GM19240 (cell line): ENCODE results near the gene EYA2.
"Not testable (repeated sequence)": the region's sequence is repeated elsewhere in the genome, so short reads cannot be mapped to it uniquely, and the experiment has no call there.

ENCODE experiments used
- DNase-seq: peaks from one replicate; pipeline ENCODE4 v3.0.0; 2011; ENCODE audit warnings: low spot score; ENCODE audit not compliant: insufficient read length

Gene EYA2

DNA sequence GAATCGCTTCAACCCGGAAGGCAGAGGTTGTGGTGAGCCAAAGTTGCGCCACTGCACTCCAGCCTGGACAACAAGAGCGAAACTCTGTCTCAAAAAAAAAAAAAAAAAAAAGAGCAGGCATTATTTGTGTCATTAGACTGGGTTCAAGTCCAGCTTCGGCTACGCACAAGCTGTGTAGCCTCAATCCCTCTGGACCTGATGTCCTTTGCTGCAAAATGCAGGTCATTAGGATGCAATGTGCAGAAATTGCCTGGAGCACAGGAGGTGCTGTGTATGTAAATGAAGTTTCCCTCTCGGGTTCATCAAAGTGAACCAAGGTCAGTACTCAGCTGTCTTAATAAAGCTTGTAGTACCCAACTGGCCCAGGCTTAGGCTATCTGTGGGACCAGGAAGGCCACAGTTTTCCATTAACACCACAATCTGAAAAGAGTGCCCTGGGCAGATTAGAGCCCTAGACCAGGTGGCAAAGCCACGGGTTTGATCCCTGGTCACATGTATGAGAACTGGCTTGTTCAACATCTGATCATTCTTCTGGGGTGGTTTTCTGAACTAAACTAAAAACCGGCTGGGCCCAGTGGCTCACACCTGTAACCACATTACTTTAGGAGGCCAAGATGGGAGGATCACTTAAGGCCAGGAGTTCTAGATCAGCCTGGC, 306.6 kb downstream of the EYA2 start:
- no peak for DNase-seq

DNA sequence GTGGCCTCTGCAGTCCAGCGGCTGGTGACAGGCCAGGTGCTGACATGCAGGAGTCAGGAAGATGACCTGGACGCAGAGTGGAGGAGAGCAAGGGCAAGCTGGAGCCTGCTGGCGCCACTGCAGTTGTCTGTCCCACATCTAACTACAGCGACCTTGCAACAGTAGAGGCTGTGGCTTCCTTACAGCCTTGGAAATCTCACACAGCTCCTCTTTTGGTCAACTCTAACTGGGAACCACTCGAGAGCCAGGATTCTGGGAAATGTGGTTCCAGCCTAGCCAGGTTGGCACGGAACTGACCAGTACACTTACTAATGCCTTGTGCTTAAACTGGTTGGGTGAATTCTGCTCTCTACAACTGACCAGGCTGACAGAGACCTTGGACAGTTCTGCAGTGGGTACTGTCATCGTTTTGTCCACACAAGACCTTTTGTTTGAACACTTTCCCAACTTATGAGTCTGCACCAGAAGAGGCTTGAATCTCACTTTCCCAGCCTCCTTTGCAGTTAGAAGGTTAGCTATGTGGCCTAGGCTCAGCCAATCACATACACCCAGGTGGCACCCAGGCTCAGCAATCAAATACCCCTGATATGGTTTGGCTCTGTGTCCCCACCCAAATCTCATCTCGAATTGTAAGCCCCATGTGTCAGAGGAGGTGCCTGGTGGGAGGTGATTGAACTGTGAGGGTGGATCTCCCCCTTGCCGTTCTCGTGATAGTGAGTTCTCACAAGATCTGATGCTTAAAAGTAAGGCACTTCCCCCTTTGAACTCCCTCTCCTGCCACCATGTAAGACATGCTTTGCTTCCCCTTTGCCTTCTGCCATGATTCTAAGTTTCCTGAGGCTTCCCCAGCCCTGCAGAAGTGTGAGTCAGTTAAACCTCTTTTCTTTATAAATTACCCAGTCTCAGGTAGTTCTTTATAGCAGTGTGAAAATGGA, 308.4 kb downstream of the EYA2 start:
- no peak for DNase-seq

DNA sequence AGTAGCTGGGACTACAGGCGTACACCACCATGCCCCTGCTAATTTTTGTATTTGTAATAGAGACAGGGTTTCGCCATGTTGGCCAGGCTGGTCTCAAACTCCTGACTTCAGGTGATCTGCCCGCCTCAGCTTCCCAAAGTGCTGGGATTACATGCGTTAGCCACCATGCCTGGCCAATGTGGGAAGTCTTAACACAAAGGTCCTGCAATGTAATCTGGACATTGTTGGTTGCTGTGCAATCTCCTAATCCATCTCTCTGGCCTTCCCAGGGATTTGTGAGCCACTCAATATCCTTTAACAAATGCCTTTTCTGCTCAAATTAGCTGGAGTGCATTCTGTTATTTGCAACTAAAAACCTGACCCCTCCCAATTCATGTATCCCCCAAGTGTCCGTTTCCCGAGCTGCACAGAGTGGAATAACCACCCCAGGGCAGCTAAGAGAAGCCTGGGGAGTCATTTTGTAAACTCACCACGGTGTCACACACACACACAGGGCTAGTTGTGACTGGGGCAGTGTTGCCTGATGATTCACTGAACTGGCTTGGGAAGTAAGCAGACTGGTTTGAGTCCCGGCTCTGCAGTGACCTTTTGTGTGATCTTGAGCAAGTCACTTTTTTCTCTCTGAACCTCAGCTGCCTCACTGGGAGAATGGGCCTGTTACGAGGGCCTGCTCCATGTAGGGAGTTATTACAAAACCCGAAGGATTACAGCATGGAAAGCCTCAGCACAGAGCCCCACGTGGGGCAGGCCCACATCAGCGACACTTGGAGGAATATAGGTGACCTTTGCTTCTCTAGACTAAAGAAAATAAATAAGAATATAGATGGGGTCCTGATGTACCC, 309.6 kb downstream of the EYA2 start:
- no peak for DNase-seq

DNA sequence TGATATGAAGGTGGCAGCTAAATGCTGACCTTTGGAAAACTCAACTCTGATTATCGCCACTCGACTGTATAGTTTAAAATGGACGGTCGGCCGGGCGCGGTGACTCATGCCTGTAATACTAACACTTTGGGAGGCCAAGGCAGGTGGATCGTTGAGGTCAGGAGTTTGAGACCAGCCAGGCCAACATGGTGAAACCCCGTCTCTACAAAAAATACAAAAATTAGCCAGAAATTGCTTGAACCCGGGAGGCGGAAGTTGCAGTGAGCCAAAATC, 310.1 kb downstream of the EYA2 start:
- DNase-seq, result not testable (repeated sequence)

DNA sequence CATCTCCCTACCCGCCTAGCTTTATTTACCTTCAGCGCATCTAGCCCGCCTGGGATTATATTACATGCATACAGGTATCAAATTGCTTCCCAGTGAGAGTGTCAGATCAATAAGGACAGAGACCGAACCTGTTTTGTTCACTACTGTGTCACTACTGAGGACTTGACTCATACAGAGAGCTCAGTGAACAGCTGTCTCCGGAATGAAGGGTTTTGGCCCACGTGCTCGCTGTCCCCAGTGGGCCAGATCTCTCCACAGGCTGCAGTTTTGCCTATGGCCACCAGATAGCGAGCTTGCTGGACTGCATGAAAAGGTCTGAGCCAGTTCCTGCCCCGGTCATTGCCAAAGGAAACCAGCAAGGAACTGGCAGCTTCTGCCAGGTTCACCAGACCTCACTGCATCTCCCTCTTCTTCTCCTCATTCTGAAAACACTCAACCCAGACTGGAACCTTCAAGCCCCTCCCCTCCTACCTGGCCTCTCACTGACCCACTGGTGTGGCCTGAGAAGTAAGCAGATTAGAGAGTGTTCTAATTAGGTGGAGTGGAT, 311.0 kb downstream of the EYA2 start:
- peak; percentile 50 for DNase-seq

DNA sequence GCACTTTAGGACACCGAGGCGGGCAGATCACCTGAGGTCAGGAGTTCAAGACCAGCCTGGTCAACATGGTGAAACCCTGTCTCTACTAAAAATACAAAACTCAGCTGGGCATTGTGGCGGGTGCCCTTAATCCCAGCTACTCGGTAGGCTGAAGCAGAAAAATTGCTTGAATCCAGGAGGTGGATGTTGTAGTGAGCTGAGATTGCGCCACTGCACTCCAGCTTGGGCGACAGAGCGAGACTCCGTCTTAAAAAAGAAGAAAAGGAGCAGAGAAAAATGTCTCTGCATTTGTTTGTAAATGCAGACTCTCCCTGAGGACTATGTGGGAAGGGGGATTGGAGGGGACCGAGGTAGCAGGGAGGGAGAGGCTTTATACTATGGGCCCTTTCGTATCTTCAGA, 311.9 kb downstream of the EYA2 start:
- DNase-seq, result not testable (repeated sequence)

DNA sequence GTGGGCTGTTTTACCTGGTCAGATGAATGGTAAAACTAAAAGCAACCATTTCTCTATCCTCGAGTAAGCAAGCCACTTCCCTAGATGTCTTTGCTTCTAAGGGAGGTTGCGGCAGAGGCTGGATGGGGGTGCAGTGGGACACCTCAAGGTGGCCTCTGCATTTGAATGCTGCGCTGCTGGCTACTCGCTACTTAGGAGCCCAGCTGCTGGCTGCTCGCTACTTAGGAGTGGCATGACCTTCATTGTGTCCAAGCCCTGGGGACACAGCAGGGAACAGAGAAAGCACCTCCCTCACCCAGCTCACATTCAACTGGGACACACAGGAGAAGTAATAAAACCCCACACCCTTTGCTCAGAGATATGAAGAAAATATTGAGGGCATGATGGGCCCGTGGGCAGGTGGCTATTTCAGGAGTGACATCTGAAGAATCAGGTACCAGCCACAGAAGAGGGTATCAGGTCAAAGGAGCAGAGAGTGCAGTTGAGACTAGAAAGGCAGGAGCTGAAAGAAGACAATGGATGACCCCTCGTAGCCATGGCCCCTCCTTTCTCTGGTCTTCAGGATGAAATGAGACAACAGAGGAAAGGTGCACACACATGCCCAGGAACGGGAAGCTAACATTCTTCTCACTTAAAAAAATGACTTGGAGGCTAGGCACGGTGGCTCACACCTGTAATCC, 312.5 kb downstream of the EYA2 start:
- DNase-seq, result no peak

DNA sequence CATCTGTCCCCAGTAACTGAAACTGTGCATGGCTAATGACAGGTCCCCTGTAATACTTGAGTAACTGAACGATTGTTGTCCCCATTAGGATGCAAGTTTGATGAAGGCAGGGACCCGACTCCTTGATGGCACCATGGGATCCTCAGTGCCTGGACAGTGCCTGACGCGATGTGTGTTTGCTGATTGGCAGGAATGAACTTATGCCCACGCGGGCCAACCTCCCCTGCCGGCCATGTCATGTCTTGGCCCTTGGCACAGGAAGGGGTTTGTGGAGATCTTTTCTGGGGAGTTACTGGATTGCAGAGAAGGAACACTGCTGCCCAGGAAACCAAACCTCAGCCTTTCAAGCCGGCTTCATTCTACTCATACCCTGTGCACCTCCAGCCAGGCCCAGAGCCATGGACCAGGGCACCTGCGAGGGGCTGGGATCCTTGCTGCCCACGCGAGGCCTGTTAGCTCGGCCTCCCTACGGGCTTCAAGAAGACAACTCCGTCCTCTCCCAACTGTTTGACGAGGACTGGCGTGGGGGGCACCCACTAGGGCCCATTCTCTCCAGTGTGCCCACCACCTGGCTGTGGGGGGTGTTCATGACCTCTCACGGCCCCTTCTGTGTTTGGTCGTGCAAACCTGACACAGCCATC, 314.0 kb downstream of the EYA2 start:
- DNase-seq, result no peak

DNA sequence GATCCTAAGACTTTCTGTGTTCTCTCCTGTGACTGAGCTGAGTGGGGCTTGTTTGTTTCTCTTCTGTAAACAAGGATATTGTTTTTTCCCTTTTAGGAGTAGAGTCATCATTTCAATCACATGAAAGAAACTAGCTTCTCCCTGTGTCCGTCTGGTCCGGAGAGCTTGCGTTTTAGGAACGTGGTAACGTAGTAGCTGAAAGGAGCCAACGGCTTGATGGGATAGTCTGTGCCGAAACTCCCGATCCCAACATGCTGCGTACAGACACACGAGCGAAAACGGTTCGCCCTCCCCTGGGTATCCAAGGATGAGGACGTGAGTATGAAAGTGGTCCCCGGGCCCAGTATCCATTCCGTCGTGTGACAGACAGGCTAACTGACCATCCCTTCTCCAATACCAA, 315.3 kb downstream of the EYA2 start:
- no peak for DNase-seq

DNA sequence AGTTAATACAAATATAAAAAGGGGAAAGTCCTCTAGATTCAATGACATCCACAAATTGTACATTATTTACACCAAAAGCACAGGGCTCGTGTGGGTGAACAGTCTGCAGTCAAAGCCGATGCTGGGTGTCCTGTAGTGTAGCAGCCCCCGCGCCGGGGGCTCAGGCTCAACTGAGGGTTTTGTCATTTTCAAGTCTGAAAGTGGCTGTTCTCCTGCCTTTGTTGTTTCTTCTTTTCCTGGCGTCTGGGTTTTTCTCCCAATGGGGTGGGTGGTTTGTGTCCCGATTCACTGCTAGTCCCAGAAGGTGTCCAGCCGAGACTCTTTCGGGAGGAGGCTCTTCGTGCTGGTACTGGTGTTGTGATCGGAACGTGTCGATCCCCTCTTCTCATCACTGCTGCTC, 315.8 kb downstream of the EYA2 start:
- no peak for DNase-seq

DNA sequence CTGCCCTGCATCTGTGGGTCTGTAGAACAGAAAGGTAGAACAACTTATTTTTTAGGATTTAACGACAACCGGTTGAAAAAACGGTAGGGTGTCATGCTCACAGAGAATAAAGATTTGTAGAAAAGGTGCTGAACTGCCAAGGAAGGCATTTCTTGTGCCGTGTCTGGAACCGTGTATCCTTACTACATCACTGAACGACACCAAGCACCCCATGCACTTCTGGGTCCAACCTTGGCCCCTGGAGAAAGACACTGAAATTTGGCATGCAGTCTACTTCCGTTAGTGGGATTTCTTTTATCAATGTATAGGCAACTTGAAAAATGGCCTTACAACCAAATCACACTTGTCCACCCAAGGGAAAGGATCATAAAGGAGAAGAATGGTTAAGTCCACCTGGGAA, 316.4 kb downstream of the EYA2 start:
- DNase-seq, result no peak

DNA sequence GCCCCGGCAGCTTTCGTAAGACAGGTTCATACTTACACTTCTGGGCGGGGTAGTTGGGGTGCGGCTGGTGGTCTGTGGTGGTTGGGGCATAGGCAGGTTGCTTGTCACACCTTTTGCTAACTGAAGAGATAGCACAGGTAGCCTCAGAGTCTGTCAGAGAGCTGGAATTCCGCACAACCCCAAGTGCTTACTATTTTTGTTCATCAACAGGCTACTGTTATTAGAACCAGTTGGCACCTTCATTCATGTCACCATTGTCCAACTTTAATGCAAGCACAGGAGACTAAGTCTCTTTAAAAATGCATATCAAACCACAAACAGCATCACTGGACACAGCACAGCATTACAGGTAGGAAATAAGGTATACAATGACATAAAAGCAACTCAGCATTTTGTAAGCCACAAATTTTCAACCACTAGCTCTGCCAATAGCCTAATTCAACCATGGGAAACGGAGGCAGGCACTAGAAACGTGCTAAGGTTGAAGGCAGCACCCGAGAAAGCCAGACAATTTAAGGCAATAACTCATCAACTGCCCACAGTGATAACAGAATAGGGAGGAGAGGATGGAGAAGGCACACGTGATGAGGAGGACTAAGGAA, 318.1 kb downstream of the EYA2 start:
- no peak for DNase-seq

DNA sequence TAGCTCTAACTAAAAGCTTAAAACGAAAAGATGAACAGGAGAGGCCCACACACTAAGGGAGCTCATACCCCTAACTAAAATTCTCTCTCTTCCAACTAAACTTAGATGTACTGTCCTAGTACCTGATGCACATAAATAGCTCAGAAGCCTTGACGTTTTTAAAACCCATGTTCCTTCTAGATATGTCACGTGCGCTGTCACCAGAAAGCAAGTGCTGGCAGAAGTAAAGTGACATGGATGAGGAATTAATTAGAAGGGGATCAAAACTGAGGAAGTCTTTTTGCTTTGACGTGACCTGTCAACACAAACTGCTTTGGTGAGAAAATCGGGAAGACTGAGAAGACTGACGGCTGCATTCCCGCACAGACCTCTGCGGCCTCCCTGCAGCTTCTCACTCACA, 319.3 kb downstream of the EYA2 start:
- DNase-seq, result no peak

DNA sequence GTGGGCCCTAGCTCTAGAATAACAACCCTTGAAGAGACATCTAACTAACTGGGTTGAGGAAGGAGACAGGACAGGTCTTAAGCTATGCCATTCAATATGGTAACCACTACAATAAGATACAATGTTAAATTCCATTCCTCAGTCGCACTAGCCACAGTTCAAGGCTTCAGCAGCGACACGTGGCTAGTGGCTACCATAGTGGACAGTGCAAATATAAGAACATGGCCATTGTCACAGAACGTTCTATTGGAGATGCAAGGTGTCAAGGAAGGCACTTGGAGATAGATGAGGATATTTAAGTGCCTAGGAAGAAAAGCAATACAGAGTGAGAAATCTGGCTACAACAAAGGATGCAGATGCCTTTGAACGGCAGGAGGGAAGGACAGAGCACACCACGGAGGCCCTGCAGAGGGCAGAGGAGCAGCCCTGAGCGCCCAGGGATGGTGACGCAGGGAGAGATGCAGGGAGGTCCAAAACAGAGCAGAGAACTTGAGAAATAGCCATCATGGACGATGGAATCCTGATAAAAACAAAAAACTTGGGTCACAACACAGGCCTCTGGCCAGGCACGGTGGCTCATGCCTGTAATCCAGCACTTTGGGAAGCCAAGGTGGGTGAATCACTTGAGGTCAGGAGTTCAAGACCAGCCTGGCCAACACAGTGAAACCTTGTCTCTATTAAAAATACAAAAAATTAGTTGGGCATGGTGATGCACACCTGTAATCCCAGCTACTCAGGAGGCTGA, 321.2 kb downstream of the EYA2 start:
- DNase-seq, result no peak

DNA sequence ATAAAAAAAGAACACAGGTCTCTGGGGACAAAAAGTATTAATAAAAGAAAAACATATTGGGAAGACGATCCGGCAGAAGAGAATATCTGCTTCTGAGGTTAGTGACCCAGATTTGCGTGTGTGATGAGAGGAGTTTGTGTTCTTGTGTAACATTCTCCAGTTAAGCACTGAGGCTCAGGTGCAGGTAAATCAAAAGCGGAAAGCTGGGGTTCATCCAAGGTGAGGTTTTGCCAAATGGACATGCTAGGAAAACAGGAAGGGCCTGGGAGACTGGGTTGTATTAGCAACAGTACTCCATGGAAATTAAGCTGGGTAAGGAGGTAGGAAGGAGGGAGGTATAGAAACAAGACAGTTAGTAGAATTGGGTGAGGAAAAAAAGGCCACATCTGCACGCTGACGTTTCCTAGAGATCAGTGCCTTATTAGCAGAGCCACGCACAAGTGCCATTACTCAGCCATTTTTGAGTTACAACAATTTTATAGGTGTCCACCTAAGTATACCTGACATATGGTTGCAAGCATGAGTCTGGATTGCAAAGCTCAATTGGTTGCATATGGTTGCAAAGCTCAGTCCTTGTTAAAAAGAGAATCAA, 322.3 kb downstream of the EYA2 start:
- DNase-seq, result no peak

DNA sequence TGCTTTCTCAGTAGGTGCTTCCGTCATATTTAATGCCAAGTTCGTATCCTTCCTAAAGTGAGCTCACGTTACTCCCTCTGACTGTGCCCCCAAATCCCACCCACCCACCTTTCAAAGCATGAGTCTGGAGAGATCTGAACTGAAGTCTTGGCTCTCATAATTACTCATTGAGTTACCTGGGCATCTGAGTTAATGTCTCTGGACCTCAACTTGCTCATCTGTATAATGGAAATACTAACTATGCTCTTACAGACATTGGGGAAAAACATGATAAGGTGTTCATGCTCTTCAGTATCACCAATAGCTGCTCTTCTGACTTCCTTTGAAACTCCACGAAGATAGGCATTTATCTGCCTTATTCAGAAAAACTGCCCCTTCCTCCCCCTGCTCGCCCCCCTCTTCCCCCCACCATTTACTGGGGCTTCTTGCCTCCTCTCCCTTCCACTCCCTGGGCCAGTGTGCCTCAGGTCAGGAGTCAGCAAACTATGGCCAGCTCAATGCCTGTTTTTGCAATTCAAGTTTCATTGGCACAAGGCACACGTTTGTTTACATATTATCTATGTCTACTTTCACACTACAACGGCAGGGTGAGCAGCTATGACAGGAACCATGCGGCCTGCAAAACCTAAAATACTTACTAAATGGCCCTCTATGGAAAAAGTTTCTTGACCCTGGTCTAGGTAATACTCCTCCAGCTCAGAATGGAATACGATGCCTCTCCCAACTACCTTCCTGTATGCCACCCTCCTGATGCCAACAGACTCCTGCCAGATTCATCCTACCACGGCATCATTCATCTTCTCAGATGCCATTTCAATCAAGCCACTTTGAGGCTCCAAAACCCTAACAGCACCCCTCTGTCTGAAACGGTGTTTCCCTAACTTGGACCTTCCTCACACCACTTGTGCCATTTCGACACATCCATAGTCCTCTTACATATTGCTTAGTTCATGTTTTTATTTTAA, 323.1 kb downstream of the EYA2 start:
- no peak for DNase-seq

DNA sequence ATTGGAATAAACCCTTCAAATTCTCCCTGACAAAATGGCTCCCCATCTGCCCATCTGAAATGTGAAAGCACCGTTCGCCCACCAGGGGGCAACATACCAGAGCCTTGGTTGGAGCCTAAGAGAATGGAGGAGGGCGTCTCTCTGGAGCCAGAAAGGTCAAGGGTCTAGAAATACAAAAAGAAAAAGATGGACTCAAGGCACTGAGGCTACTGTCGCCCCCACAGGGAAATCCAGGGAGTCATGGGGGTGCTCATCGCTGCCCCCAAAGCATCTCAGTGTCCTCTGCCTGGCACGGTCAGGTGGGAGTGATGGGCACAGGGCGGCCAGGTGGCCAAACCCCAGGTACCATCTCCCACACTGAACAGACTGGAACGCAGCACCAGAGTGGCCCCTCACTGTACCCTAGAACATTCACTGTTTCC, 325.5 kb downstream of the EYA2 start:
- DNase-seq, result peak; percentile 46

DNA sequence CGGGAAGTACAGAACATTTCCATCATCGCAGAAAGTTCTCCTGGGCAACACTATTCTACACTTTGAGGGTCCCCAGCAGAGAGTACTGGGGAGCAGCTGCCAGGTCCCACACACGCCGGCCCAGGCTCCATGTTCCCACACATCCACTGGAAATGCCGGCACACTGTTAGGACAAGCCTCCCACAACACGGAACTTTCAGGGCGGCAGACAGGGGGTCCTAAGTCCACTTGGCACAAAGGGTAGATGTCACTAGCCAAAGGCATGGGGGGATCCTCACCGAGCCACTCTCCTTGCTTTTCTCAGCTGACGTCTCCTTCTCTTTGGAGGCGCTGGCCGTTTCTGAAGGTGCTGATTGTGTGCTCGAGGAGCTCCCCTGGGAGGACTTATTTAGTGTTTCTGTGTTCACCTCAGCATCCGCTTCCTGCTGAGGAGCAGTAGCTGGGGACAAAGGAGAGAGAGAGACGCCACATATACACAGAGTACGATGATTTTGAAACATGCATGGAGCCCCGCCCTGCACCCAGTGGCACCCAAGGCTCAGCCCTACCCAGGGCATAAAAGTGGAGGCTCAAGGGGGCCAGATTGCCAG, 326.5 kb downstream of the EYA2 start:
- no peak for DNase-seq
